GM21423 (cell line): ENCODE results near the gene SERPINE3.

Source experiments
- ATAC-seq: cut with Tn5 transposase; IDR thresholded peaks from one replicate; pipeline ENCODE4 v1.9.1; 2021; ENCODE audit warnings: mild to moderate bottlenecking, moderate library complexity; ENCODE audit not compliant: unreplicated experiment

SERPINE3 gene

DNA sequence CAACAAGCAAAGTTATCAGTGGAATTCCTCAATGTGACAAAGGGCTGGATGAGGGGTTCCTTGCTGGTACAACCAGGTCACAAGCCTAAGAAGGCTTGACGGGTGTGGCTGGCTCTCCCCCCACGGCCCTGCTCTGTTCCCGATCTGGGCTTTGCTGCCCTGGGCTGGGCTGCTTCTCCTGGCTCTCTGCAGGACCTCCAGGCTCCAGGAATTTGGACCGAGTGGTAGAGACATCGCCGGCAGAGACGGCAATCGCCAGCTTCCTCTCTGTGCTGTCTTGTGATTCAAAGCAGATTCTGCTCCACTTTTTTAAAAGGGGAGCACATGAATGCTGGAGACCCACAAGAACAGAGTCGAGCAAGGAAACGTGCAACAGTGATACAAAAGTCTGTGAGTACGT is at the start of gene SERPINE3:
TSS of gene SERPINE3 (plus strand) at position 338 of the 400 bp plus-strand sequence. CDS start 1,401 bp downstream, outside the sequence.
- no peak for ATAC-seq

DNA sequence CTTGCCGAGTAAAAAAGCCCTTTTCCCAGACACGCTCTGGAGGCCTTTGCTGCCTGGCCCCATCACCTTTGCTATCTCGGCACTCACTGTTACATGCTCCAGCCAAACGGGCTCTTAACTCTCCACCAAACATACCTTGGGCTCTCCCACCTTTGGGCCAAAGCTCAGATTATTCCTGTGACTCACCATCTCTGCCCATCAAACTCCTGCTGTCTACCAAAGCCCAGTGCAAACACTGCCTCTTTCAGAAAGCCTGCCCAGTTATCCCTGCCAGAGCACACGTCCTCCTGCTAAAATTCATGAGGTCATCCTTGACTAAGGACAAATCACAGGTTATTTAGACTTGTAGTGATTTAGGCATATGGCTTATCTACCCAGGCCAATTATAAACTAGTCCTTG is 48.1 kb upstream of the SERPINE3 start:
- ATAC-seq, result no peak

DNA sequence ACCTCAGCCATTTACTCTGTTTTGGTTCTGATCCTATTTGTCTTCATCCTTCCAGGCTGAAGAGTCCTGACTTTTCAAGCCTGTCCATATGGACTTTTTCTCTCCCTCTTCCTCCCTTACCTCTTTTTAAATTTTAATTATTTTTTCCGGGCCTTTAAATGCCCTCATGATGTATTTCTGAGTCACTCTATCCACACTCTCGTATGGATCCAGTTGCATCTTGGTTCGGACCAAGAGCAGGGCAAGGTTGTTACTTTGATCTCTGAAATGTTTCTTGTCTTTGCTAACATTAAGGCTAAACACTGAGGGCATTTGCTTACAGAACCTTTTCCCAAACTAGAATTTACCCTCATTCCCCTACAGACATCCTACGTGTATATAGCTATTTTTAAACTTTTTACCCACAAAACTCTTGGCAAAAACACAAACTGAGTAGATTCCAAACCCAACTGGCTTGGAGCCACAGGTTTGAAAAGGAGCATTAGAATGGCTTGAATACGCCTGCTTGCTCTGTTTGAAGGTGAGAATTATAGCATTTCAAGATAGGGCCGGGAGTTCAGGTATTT is 47.4 kb upstream of the SERPINE3 start:
- no peak for ATAC-seq

DNA sequence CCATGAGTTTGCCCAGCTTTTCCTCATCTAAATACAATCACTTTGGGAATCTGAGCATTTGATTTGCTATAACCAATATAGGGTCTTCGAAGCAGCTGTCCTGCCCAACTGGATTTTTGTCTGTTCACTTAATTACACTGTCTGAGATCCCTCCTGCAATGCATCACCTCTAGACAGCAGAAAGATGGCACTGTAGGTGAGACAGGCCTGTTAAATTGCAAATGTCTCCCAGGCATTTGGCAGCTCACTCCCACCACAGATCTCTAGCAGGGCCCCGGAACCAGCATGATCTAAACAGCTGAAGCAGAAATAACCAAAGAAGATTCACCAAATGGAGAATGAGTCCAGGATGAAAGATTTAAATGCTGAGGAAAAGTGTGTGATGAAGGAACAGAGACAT is 41.9 kb upstream of the SERPINE3 start:
- ATAC-seq, result no peak

DNA sequence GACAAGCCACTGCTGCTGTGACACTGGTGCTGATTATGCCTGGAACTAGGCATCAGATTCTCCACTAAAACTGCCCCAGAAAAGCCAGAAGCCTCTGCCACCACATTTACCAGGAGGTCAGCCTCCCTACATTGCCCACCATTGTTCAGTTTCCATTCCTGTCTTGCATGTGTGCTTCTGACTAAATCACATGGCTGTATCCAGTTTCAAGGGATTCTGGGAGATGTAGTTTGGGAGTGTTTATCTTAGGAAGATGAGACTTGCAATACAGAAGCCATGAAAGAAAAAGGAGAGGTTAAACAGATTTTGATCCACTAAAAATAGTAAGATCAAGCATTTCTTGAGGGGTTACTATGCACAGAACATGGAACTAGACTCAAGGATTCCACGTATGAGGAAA is 40.7 kb upstream of the SERPINE3 start:
- no peak for ATAC-seq

DNA sequence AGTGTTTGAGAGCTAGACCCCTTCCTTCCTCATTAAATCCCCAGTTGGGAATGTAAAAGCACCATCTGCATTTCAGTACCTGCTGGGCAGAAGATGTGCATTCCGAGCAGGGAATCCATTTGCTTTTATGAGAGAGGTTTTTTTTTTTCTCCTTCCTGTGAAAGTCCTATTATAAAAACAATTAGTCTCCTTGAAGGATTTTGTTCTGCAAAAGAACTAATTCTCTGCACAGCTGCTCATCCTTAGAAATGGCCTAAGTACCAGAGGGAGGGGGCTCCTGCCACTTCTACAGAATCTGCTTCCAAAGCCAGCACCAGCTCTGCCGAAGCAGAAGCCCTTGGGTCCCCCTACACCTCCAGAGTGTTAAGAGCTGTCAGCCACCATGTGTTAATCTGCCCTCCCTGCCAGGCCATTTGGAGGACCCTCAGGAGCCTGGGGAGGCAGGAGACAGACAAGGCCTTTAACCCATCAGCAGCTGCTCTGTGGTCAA is 36.4 kb upstream of the SERPINE3 start:
- ATAC-seq, result no peak

DNA sequence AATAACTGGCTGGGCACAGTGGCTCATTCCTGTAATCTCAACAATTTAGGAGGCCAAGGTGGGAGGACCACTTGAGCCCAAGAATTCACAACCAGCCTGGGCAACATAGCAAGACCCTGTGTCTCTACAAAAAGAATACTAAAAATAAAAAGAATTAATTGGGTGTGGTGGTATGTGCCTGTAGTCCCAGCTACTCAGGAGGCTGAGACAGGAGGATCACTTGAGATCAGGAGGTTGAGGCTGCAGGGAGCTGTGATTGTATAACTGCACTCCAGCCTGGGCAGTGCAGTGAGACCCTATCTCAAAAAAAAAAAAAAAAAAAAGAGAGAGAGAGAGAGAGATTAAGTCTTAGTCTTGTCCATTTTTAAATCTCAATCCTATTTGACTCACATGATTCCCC is 35.6 kb upstream of the SERPINE3 start:
- no peak for ATAC-seq

DNA sequence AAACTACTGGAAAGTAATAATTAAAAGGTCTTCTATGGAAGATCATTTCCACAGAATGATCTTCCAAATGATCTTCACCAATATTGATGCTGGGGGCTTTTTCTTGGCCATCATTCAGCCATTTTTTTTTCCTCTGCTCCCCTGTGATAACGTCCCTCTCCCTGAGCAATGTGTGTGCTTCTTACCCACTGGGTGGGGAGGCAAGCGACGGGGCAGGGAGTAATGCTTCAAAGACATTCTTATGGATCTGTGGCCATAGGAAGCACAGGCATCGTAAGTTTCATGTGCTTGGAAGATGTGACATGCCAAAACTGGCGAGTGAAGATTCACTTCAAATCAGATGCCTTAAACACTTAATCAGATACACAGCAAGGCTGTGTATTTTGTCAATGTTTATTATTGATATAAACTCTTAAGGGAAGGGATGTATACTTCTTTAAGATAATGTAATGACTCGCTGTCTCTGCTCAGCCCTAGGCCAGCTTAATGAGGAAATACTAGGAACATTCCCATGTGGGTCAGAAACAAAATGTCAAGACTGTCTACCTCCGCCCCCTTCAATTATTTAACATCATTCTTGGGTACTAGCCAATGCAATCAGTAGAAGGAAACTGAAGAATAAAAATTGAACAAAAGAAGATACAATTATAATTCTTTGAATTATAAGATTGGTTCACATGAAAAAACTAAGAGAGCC is 34.1 kb upstream of the SERPINE3 start:
- ATAC-seq, result no peak

DNA sequence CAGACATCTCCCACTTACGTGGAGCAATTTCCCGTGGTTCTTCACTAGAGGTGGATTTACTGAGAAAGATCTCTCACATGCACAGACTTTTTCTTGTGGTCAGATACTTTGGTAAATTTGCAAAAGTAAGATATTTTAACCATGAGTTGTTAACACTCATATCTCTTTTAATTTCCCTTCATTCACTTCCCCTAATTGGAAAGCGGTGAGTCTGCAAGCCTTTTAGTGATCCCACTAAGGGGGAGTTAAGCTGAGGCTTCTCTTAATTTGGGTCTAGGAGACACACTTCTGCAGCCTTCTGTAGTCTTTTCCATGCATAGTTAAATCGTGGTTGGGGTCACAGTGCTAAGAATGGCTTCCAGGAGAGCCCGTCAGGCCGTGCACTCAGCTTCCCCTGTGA is 30.7 kb upstream of the SERPINE3 start:
- no peak for ATAC-seq

DNA sequence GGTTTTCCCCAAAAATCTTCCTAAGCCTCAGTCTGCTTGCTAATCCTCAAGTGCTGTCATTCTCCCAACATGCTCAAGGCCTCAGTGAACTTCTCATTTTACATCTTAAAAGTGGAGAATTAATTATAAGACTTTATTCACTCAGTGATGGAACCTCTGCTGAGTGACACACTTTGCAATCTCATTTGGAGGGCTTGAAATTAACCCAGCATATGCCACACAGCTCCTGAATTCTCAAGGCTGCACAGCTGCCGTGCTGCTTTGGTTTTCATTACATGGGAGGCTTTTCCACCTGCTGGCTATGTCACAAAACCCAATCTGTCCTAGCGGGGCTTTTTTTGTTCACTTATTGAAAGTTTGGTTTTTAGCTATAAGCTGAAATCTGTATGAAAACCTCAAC is 28.3 kb upstream of the SERPINE3 start:
- no peak for ATAC-seq

DNA sequence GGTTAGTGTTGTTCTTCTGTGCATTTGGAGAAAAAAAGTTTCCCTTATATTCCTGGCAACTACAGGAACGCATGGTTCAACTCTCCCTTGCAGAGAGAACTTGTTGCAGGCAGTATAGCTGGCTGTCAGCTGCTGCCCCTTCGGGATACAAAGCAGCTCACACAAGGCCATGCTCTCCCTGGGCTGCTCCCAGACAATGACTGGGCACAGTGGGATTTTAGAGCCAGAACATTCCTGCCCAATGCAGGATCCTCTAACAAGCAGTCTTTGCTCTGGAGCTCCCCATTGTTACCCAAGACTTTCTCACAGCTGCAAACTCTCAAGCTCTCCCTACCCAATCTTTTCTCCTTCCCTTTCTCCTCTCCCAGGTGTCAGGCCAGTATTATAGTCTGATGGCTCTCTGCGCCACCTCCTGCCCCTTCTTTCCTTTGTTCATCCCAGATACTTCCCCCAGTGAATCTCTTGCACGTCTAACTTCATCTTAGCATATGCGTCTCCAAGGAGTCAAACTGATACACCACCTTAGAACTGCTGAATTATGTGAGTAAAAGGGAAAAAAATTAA is 27.5 kb upstream of the SERPINE3 start:
- no peak for ATAC-seq

DNA sequence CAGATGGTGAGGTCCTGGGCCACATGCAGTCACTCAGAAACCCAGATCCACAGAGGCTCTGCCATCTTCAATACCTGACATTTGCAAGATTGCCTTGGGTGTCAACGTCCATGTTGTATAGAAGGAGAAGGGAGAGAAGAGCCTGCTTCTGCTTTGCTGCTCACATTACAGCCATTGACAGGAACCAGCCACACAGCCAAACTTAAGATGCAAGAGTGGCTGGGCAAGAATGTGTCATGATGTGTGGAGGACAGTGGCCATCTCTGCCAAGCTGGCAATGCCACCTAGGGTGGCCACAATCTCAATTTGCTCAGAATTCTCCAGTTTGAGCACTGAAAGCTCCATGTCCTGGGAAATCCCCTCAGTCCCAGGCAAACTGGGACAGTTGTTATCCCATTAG is 25.9 kb upstream of the SERPINE3 start:
- no peak for ATAC-seq

DNA sequence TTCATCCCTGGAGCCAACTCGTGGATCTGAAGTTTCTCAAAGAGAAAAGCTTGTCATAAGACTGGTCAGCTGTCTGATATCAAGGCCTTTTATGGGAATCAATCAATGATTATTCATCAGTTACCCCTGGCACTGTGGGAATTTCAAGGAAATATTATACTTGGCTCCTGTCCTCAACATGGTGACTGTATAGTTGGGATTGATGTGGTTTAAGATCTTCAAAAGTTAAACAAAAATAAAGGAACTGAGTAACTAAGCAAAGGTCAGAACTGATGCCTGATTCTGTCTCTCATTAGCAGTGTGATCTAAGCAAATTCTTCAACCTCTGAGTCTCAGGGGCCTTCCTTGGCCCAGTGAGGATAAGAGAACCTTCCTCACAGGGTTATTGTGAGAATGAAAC is 22.2 kb upstream of the SERPINE3 start:
- no peak for ATAC-seq

DNA sequence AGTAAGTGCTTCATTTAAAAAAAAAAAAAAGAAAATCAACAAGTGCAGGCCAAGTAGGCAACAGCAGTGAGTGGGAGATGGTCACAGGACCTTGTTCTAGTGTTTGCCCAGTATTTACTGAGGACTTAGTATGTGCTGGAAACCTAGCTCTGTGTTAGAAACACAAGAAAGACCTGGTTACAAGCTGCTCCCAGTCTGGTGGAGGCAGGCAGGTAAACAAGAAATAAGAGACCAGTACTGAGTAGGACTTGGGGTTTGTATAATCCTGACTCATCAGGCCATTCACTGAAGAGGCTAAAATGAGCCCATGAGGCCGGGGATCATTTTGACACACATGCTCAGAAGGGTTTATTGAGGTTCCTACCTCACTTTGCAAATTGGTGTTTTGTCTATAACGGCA is 21.5 kb upstream of the SERPINE3 start:
- no peak for ATAC-seq

DNA sequence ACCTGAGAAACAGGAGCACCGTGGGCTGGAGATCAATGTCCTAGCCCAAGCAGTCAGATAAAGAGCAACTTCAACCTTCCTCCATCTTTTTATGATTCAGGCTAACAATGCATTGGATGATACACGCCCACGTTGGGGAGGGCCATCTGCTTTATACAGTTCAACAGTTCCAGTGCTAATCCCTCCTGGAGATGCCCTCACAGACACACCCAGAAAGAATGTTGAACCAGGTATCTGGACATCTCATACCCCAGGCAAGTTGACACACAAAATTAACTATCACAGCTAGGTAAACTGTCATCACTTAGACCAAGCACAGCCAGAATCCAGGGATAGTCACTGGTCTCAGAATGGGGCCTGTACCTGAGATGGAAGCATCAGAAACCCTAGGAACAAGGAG is 20.6 kb upstream of the SERPINE3 start:
- no peak for ATAC-seq

DNA sequence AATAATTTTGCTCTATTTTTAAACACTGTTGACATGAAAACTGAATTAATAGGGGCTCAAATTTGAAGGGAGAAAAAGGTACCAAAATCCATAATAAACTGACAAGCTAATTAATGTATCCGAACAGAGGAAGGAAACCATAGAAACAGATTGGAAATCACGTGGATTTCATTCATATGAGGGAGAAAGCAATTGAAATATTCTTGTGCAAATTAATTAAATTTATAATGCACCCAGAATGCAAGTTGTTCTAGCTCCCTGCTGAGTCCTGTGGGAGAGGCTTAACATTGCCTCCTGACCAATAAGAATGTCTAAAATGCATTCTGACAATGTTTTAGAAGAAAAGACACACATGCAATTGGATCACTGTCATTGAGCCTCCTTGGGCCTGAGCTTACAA is 17.7 kb upstream of the SERPINE3 start:
- ATAC-seq, result no peak

DNA sequence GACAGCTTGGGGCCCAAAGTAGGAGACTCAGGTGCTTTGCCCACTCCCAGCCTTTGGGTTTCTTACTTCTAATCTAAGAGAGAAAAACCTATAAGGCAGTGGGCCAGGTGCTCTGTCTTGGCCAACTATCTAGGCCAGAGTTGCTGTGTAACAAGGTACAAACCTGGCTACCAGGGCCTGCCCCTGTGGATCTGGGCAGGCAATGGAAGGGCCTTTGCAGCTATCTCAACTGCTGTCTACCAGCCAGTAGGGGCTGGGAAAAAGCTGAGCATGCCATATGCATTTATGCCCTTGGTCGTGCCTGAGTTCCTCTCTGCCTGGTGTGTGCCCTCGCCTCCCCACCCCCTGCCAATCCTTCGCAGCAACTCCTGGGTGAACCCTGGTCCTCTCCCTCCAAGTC is 16.7 kb upstream of the SERPINE3 start:
- no peak for ATAC-seq

DNA sequence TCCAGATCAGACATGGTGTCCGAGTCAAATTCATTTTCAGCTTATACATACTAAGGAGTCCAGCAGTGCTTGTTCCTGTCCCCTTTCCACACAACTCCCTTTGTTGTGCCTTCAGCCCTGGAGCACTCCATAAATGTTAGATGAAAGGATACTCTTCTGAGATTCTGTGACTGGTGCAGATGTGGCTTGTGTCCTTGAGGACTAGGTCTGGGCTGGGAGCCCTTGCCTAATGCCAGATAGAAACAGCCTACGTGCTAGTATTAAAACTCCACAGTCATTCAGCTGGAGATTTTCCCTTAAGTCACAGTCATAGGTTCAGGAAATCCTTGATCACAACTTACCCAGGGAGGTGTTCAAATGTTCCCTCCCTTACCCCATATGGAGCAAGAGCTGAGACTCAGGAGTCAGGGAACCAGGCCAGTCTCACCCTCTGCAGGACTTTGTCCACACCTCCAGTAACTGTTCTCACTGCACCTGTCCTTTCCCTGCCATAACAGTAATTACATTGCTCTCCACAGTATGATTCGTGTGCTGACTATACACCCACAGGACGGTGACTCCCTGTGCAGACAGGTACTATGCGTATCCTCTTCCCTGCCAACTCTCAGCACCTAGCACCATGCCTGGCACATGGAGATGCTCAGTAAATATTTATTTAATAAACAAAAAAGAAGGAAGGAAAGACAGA is 15.5 kb upstream of the SERPINE3 start:
- no peak for ATAC-seq

DNA sequence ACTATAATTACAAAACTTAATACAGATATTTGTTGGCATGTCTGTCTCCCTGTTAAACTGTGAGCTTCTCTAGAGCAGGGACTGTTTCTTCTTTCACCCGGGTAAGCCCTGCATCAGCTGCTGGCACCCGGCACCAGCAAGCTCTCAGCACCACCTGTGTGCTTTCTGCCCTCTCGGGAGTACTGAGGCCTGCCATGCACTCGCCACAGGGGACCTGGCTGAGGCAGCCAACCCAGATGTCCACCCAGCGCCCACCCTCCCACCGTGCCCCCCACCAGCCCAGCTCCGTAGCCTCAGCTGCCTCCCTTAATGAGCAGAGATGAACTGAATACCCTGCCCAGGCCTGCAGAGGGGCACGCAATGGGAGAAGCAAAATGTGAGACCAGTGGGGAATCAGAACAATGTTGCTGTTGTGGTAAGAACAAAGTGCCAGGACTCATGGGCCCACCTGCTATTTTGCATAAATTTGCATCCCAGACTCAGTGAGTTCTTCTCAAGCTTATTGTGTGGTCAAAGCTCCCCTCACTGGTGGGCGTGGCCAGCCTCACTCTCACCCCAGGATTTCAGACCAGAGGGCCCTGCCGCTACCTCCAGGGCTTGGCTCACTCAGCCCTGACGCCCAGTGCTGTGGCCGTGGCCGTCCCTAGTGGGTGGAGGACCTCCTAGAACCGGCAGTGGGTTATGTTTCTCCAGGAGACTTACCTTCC is 14.6 kb upstream of the SERPINE3 start:
- peak; percentile 67 for ATAC-seq

DNA sequence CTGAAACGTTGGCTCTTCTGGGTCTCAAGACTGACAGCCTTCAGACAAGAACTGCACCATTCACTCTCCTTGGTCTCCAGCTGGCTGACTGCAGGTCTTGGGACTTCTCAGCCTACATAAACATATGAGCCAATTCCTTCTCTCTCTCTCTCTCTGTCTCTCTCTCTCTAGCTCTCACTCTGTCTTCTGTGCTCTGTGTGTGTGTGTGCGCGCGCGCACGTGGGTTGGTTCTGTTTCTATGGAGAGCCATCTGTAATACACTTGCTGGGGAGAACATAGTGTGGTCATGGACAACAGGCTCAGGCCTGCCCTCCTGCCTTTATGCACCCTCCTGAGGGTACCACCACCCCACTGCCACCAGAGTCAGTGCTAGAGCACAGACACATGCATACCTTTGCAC is 13.7 kb upstream of the SERPINE3 start:
- no peak for ATAC-seq

DNA sequence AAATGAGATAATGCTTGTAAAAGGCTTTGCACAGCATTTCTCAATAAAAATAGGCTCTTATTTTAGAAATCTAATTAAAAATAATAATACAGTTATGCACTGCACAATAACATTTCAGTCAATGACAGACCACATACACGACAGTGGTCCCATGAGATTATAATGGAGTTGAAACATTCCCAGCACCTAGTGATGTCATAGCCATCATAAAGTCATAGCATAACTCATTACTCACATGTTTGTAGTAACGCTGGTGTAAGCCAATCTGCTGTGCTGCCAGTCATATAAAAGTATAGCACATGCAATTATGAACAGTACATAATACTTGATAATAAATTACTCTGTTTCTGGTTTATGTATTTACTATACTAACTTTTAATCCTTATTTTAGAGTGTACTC is 12.7 kb upstream of the SERPINE3 start:
- no peak for ATAC-seq
